HG03135 (cell line): ENCODE results near the gene GRM3.
A peak's percentile ranks its signal among the peaks of the same experiment; 100 is the strongest.

Experiments
- ATAC-seq: cut with Tn5 transposase; IDR thresholded peaks from one replicate; pipeline ENCODE4 v1.9.1; 2021; ENCODE audit warnings: mild to moderate bottlenecking, moderate library complexity; ENCODE audit not compliant: unreplicated experiment

The GRM3 gene

GRCh38 chr7:86784765-86785164, 141.1 kb downstream of the GRM3 start:
- no peak for ATAC-seq

- peak; percentile 82 for ATAC-seq
These were observed 141.9 kb downstream of the GRM3 start for GRCh38 chr7:86785641-86786040.

GRCh38 chr7:86786376-86786775, 142.7 kb downstream of the GRM3 start:
- ATAC-seq = no peak

- ATAC-seq = no peak
These were observed 145.2 kb downstream of the GRM3 start for GRCh38 chr7:86788948-86789347.

GRCh38 chr7:86790383-86790782, 146.7 kb downstream of the GRM3 start:
- ATAC-seq = peak; percentile 51

GRCh38 chr7:86792260-86792659, 148.6 kb downstream of the GRM3 start:
- no peak for ATAC-seq

GRCh38 chr7:86793136-86793535, 149.4 kb downstream of the GRM3 start:
- no peak for ATAC-seq

GRCh38 chr7:86814661-86815379, 171.1 kb downstream of the GRM3 start:
- no peak for ATAC-seq

- no peak for ATAC-seq
These were observed 171.8 kb downstream of the GRM3 start for GRCh38 chr7:86815556-86815955.

- no peak for ATAC-seq
These were observed 175.2 kb downstream of the GRM3 start for GRCh38 chr7:86818903-86819302.

- no peak for ATAC-seq
These were observed 180.1 kb downstream of the GRM3 start for GRCh38 chr7:86823769-86824168.

GRCh38 chr7:86825264-86825663, 181.6 kb downstream of the GRM3 start:
- ATAC-seq = no peak

- ATAC-seq = no peak
These were observed 183.2 kb downstream of the GRM3 start for GRCh38 chr7:86826948-86827347.

- no peak for ATAC-seq
These were observed 189.7 kb downstream of the GRM3 start for GRCh38 chr7:86833360-86833759.

- ATAC-seq = no peak
These were observed 193.5 kb downstream of the GRM3 start for GRCh38 chr7:86837235-86837634.

GRCh38 chr7:86844608-86845007, 200.9 kb downstream of the GRM3 start:
- ATAC-seq = no peak

- ATAC-seq = no peak
These were observed 202.9 kb downstream of the GRM3 start for GRCh38 chr7:86846494-86847190.

GRCh38 chr7:86848226-86848625, 204.5 kb downstream of the GRM3 start:
- no peak for ATAC-seq

- no peak for ATAC-seq
These were observed 207.9 kb downstream of the GRM3 start for GRCh38 chr7:86851566-86851965.

- peak; percentile 76 for ATAC-seq
These were observed 219.7 kb downstream of the GRM3 start for GRCh38 chr7:86863452-86863851.

- ATAC-seq = no peak
These were observed 223.6 kb downstream of the GRM3 start for GRCh38 chr7:86867163-86867762.

- ATAC-seq = no peak
These were observed 232.4 kb downstream of the GRM3 start for GRCh38 chr7:86876146-86876545.
